Activated CD8-positive, alpha-beta memory T cell treated with anti-CD3 and anti-CD28 coated beads for 48 hours (primary cell): ENCODE measurements around the gene CUX1.

Experiments used
- DNase-seq, 3 experiments: peaks; one replicate each; pipeline ENCODE4 v3.0.0-alpha.2; 2020; ENCODE audit warnings: low read depth in 2 of 3, low spot score in 2 of 3

CUX1 gene

DNA sequence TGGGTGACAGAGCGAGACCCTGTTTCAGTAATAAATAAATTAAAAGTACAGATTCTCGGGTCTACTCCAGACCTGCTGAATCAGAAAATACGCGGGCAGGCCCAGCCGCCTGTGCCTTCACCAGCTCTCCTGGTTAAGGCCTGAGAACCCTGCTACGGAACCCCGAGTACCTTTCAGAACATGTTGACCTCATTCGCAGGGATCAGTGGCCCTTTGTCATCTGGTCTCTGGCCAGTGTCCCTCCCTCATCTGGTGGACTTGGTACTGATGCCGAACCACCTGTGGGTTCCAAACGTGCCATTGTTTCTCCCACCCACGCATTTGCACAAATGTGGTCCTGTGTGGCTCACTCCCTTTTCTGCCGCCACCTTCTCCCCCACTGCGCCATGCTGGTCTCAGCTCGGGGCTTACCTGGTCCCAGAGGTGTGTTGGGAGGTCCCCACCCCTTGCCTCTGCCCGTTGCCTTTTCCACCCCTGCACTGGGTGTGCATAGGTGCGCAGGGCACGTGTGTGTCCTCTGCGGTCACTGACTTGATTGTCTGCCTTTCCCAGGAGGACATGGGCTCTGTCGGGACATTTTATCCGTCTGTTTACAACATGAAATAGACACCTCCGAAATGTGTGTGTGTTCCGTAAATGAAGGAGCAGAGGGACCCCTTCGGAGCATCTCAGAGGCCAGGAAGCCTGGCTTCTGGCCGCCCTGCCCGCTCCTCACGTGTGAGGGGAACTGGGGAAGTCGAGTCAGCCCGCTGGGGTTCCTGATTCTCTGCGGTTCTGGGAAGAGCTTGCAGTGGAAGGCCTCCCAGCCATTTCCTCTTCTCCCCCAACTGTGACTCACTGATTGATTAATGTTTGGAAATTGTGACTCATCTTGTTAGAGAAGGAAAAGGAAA, 135.2 kb downstream of the CUX1 start:
- no peak for DNase-seq

DNA sequence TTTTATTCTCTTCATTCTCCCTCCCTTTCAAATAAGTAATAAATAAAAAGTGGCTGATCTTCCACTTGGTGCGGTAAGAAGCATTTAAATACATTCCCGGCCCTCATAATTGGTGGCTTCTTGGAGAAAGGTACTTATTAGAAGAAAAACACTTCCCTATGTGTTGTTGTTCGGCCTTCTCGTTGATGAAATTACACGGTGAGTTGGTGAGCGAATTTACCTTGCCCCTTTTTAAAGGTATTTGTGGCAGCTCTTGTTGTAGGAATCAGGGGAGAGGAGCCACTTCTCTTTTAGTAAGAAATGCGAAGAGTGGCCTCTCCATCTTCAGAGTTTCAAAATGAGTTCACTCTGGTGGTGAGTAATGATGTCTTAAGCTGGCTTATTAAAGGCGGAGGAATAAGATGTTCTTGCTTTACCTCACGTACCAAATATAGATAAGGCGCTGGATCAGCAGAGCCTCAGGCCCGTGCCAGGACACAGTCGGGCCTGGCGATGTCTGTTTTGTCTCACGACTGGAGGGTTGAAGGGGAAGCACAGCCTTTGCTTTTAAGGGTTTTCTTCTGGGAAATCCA, 135.9 kb downstream of the CUX1 start:
- DNase-seq = no peak

DNA sequence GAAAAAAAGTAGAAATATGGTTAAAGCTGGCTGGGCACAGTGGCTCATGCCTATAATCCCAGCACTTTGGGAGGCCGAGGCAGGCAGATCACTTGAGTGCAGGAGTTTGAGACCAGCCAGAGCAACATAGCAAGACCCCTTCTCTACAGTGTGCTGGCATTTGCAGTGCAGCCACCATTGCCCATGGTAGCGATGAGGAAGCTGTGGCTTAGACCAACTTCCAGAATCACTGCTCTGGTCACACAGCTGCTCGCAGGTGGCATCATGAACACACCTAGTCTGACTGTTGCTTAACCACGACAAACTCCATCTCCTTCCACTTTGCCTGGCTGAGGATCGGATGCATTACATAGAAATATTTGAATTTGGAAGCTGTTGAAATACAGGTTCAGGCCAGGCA, 137.1 kb downstream of the CUX1 start:
- DNase-seq = no peak

DNA sequence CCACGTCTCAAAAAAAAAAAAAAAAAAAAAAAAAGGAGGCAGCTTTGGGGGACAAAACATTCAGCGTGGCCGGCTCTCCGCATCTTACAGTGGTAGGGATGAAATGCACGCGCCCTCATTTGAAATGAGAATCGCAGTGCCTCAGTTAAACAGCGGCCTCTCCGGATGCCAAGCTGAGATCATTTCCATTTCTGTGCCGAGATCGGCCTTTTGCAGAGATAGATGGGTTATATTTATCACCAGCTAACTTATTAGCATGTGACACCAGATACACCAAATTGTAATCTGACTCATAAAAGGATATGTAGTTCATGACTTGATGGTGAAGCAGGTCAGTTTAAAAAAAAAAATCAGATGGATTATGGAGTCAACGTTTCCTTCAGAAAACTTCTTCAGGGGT, 138.7 kb downstream of the CUX1 start:
- no peak for DNase-seq

DNA sequence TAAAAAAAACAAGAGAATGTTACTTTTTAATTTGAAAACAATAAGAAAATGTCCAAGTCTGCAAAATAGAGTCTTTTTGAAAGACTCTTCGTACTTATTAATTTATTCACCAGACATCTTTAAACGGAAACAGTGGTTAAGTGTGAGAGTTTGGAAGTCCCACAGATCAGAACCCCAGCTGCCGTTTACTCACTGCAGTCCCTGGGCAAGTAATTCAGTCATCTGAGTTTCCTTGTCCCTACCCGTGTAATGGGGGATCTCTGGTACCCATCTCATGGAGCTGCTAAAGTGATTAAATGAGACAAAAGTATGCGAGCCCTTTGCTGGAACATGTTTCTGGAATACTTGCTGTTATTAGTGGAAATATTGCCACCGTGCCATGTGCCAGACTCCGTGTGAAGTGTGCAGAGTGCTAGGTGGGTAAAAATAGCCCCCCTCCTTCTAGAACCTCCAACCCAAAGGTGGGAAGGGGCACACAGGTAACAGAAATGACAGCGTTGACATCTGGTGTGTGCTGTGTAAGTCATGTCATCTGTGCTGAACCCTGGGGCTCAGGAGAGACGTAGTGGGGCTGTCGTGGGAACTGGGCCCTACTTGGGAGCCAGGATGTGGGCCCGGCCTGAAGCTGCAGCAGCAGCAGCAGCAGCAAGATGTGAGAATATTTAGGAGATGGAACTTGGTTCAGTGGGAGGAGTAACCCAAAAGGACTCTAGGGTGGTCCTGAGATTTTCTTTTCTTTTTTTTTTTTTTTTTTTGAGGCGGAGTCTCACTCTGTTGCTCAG, 140.5 kb downstream of the CUX1 start:
- DNase-seq = no peak

DNA sequence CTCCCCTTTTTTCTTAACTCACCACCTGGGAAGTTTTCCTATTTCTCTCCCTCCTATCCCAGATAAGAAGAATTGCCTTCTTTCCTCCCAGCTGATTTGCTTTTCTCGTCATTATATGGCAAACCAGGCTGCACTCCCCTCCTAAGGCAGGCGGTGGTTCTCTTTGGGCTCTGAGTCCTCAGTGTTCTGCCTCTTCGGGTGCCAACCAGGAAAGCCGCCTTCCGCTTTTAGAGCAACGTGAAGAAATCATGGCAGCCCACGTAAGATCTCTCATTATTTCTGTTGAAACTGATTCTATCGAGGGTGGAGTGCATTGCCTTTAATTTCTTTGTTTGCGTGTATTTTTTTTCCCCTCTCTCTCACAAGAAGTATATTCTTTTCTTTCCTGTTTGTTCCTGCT, 141.9 kb downstream of the CUX1 start:
- DNase-seq = no peak

DNA sequence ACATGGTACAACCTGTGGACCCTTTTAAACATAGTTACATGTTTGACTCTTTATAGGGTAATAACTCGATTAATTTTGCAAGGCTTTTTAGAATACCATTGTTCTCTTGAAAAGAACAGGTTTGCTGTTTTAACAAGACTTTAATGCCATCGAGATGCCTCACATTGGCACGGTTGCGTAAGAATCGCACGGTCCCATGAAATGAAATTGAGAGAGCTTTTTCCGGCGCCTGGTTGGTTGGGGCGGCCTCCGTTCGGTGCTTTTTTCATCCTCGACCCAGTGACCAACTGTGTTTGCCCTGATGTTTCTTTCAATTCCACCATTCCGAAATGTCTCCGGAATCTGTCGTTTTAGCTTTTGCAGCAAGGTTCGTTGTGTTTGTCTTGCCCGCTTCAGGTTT, 142.4 kb downstream of the CUX1 start:
- no peak for DNase-seq

DNA sequence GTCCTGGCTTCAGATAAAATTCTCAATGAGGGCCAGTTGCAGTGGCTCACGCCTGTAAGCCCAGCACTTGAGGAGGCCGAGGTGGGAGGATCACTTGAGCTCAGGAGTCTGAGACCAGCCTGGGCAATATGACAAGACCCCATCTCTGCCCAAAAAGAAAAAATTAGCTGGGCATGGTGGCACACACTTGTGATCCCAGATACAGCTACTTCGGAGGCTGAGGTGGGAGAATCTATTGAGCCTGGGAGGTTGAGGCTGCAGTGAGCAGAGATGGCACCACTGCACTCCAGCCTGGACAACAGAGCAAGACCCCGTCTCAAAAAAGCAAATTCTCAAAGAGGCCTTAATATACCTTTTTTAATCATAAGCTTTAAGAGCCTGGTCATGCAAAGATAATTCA, 142.9 kb downstream of the CUX1 start:
- no peak for DNase-seq

DNA sequence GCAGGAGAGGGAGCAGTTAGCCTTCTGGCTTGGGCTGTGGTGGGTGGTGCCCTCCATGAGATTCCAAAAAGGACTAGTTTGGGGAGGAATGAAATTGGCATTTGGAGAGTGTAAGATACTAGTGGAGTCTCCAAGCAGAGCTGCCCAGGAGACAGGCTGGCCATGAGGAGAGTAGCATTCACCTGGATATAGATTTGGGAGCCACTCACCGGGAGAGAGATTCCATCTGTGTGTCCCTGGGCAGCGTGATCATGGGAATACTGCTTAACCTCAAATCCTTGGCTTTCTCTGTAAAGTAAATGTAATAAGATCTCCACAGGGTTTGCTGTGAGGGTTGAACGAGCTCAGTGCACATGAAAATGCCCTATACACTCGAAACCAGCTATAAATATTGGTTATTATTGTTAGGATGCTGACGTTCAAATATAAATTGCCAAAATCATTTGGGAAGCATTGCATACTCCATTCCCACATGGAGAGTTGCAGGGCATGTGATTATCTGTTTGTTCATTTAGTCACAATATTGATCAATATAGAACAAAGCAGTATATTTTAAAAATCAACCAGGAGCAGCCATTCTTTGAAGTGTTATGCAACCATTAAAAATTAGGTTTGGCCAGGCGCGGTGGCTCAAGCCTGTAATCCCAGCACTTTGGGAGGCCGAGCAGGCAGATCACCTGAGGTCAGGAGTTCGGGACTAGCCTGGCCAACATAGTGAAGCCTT, 143.7 kb downstream of the CUX1 start:
- no peak for DNase-seq

DNA sequence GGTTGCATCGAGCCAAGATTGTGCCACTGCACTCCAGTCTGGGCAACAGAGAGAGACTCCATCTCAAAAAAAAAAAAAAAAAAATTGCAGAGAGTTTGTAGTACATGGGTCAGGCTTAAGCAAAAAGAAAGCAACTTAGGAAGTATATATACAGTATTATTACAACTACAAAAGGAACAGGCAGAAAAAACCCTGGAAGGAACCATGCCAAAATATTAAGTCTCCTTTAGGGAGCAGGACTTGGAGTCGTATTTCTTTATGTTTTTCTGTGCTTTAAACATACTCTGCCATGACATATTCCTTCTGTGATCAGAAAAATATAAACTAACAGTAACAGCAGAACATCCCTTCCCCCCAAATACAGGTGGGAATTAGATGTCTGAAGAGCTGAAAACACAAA, 144.4 kb downstream of the CUX1 start:
- no peak for DNase-seq

DNA sequence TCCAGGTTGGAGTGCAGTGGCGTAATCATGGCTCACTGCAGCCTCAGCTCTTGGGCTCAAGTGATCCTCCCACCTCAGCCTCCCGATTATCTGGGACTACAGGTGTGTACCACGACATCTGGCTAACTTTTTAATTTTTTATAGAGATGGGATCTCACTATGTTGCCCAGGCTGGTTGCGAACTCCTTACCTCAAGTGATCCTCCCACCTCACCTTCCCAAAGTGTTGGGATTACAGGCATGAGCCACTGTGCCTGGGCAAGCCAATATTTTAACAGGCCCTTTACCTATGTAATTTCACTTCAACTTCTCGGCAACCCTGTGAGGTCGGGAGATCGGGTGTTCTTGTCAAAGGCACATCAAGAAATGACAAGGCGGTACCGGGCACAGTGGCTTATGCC, 146.3 kb downstream of the CUX1 start:
- no peak for DNase-seq

DNA sequence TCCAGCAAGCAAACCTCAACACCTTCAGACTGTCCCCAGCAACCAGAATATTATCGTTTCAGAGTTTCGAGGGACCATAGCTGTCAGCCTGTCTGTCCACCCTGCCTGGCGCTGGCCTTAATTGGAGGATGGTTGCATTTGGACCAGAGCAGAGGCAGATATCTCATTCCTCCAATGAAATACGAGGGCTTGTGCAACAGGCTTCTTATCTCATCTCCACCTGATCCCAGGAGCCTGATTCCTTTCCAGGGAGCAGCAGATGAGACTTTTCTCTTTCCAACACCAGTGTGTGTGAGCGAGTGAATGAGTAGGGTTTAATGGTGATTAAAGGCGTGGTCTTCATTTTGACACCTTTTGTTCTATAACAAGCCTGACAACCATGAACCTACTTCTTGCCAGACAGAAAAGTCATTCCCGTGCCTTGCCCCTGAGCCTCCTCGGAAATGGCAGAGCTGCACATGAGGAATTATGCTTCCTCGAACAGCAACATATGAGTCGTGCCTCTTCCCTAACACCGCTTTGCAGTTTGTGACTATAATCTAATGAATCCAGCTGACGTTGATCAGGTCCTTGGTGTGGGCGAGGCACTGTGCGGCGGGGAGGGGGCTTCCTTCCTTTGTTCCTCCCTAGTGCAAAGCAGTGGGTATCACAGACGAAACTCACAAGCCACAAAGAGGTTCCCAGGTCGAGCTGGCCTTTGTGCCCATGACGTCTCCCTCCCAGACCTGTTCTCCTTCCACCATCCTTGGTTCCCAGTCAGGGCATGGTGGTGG, 147.4 kb downstream of the CUX1 start:
- DNase-seq = no peak

DNA sequence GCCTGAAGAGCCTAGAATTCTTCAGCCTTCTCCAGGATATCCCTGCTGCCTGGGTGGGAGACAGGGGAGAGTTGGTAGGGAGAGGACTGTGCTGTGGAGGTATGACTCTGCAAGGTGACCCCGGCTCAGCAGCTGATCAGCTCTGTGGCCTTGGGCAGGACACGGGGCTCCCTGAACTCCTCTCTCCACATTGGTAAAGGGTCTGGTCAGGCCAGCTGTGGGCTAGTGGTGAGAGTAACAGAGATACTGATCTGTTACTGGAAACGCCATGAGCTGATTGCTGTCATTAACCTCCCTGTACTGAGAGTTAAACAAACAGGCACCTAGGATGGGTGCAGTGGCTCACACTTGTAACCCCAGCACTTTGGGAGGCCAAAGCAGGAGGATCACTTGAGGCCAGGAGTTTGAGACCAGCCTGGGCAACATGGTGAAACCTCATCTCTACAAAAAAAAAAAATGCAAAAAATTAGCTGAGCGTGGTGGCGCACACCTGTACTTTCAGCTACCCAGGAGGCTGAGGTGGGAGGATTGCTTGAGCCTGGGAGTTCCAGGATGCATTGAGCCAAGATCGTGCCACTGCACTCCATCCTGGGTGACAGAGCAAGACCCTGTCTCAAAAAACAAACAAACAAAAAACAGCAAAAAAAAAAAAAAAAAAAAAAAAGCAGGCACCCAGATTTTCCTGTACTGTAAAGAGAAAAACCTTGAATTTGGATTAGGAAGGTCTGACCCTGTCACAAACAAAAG, 151.5 kb downstream of the CUX1 start:
- DNase-seq = no peak

DNA sequence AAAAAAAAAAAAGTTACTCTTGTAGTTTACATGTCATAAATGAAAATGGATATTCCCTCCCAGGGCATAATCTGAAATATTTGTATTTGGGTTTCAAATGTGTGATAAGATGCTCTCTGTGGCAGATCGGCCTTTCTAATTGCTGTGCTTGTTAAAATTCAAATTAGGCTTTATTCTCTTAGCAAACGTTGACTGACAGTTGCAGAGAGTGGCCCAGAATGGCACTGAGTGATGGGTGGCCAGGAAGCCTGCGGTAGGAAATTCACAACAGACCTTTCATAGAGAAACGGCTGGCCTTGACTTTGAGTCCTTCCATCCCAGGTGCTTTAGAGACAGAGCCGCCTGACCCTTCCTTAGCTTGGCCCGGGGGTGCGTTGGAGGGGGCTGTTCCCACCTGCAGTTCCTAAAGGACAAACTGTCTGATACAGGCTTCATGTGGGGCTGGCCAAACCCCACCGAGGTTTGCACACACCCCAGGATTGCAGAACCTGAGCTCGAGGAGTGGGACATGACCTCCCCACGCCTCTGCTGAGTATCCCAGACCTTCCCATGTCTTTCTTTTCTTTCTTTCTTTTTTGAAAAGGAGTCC, 152.7 kb downstream of the CUX1 start:
- DNase-seq = no peak

DNA sequence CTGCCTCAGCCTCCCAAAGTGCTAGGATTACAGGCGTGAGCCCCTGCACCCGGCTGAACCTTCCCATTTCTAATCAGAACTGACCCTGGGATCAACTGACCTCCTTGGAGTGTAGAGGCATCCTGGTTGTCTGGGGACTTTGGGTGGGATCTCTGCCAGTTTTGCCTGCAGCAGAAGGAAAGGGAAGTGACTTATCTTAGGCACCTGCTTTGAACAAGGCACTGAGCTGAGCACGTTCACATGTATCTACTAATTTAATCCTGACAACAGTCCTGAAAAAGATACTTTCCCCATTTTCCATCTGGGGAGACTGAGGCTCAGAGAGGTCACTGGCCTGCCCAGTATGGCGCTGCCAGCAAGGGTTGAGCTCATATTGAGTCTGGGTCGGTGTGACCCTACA, 153.4 kb downstream of the CUX1 start:
- no peak for DNase-seq

DNA sequence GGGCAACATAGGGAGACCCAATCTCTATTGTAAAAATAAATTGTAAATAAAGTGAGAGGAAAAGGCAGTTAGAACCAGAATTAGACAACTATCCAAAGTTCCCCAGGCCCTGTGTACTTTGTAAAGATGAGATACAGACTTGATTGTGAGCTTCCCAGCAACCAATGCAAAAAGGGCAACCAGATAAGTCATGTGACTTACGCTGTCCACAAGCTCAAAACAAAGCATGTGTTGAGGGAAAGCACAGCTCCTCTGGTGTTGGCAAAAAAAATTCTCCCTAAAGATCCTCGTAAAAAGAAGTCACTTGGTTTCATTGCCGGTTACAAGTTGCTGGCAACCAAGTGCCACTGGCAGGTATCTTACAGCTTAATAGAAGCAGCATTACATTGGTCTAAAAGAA, 154.0 kb downstream of the CUX1 start:
- DNase-seq = no peak

DNA sequence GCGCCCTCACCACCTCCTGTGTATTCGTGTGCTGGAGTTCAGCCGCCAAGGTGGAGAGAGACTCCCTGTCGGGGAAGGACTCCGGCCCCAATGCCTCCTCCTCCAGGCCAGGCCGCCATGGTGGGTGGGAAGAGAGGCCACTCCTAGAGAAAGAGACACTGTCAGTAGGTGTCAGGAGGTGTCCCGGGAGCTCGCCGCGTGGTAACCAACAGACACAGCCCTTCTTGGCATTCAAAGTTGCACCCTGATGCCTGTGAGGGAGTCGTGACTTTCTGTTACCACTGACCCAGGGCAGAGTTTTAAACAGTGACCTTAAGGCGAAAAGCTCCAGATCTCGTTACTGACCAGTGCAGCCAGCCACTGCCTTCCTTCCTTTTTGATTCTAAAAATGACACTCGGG, 155.2 kb downstream of the CUX1 start:
- DNase-seq = no peak

DNA sequence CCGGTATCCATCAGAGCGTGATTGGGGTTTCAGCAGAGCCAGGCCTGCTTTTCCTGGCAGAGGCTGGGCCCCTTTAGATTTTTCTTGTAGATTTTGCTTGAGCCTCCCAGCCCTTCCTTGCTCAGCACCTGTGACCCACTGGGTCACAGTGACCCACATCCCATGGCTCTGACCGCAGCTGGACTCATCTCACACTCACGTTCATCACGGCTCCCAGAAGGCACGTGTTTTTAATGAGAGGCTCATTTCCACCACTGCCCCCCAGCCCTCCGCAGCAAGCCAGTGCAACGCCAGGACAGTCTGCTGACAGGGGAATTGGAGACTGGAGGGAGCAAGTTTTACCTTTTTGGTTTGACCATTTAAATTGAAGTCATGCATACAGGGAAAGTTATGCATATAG, 155.7 kb downstream of the CUX1 start:
- DNase-seq = no peak

DNA sequence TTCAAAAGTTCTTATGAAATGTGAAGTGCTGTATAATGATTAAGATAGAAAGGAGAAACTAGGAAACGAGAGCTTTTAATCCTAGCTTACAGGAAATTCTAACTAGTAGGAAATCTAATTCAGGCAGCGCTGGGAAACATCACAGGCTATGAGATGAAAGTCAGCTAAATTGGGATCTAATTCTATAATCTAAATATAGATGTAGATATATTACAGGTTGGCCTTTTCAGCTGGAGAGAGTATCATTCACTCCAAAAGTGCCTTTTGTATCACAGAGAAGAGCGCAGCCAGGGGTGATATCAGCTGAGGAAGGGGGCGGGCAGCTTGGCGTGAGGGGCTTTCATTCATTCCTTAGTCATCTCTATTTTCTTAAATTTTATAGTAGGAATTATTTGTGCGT, 157.0 kb downstream of the CUX1 start:
- no peak for DNase-seq

DNA sequence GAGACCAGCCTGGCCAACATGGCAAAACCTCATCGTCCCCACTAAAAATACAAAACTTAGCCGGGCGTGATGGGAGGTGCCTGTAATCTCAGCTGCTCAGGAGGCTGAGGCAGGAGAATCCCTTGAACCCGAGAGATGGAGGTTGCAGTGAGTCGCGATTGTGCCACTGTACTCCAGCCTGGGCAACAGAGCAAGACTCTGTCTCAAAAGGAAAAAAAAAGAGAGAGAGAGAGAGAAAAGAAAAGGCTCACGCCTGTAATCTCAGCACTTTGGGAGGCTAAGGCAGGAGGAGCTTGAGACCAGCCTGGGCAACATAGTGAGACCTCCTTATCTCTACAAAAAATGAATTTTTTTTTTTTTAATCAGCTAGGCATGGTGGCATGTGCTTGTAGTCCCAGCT, 157.6 kb downstream of the CUX1 start:
- DNase-seq = no peak
